ENCODE results near the gene ARSD.
"Not testable (repeated sequence)": the region's sequence is repeated elsewhere in the genome, so short reads cannot be mapped to it uniquely, and the experiment has no call there.

Gene ARSD

GRCh38 chrX:2921193-2921592 is 7.9 kb downstream of the ARSD start:
- H3K4me1 ChIP-seq (ENCODE audit: insufficient read depth, low read length): no peaks in the 10 kb centered on the region
- H3K9me3 ChIP-seq (ENCODE audit: control insufficient read depth, insufficient read depth, low read length): no peaks in the 10 kb centered on the region
- H3K36me3 ChIP-seq (ENCODE audit: insufficient read depth, low read length): no peaks in the 10 kb centered on the region
- no peak overlapping the region for H3K9ac ChIP-seq (ENCODE audit: low read depth, low read length)

GRCh38 chrX:2917767-2918166 is 11.4 kb downstream of the ARSD start:
- no peak overlapping the region for H3K9ac ChIP-seq (ENCODE audit: low read depth, low read length)
- no peaks in the 10 kb centered on the region for H3K36me3 ChIP-seq (ENCODE audit: insufficient read depth, low read length)
- peaks cover 10% of the 10 kb centered on the region for H3K4me1 ChIP-seq (ENCODE audit: insufficient read depth, low read length)
- no peaks in the 10 kb centered on the region for H3K9me3 ChIP-seq (ENCODE audit: control insufficient read depth, insufficient read depth, low read length)

GRCh38 chrX:2913118-2913517 is 16.0 kb downstream of the ARSD start:
- Histone ChIP-seq H3K36me3 (ENCODE audit: insufficient read depth, low read length) (no peaks in the 10 kb centered on the region), H3K9me3 (ENCODE audit: control insufficient read depth, insufficient read depth, low read length) (no peaks in the 10 kb centered on the region), H3K9ac (ENCODE audit: low read depth, low read length) (no peak overlapping the region), H3K4me1 (ENCODE audit: insufficient read depth, low read length) (peaks cover 13% of the 10 kb centered on the region)

GRCh38 chrX:2910109-2910508 is 19.0 kb downstream of the ARSD start:
- peaks cover 13% of the 10 kb centered on the region for H3K4me1 ChIP-seq (ENCODE audit: insufficient read depth, low read length)
- no peak overlapping the region for H3K9ac ChIP-seq (ENCODE audit: low read depth, low read length)
- H3K9me3 ChIP-seq (ENCODE audit: control insufficient read depth, insufficient read depth, low read length): no peaks in the 10 kb centered on the region
- H3K36me3 ChIP-seq (ENCODE audit: insufficient read depth, low read length): no peaks in the 10 kb centered on the region

GRCh38 chrX:2908125-2908685 is 20.9 kb downstream of the ARSD start:
- H3K4me1 ChIP-seq (ENCODE audit: insufficient read depth, low read length): peaks cover 6% of the 10 kb centered on the region
- 0 out of 2 replicates have a peak, but pooled peaks cover 6% of the 10 kb centered on the region for H3K9me3 ChIP-seq (ENCODE audit: control insufficient read depth, insufficient read depth, low read length)
- H3K36me3 ChIP-seq (ENCODE audit: insufficient read depth, low read length): no peaks in the 10 kb centered on the region
- no peak overlapping the region for H3K9ac ChIP-seq (ENCODE audit: low read depth, low read length)

GRCh38 chrX:2907295-2907694 is 21.8 kb downstream of the ARSD start:
- Histone ChIP-seq H3K9me3 (ENCODE audit: control insufficient read depth, insufficient read depth, low read length) (0 out of 2 replicates have a peak, but pooled peaks cover 13% of the 10 kb centered on the region), H3K9ac (ENCODE audit: low read depth, low read length) (no peak overlapping the region), H3K4me1 (ENCODE audit: insufficient read depth, low read length) (no peaks in the 10 kb centered on the region), H3K36me3 (ENCODE audit: insufficient read depth, low read length) (no peaks in the 10 kb centered on the region)

GRCh38 chrX:2903366-2903765 is 25.8 kb downstream of the ARSD start:
- Histone ChIP-seq H3K9me3 (ENCODE audit: control insufficient read depth, insufficient read depth, low read length) (0 out of 2 replicates have a peak, but pooled peaks cover 13% of the 10 kb centered on the region), H3K36me3 (ENCODE audit: insufficient read depth, low read length) (no peaks in the 10 kb centered on the region), H3K9ac (ENCODE audit: low read depth, low read length) (no peak overlapping the region), H3K4me1 (ENCODE audit: insufficient read depth, low read length) (peaks cover 10% of the 10 kb centered on the region)

GRCh38 chrX:2902841-2903240 is 26.3 kb downstream of the ARSD start:
- 0 out of 2 replicates have a peak, but pooled peaks cover 13% of the 10 kb centered on the region for H3K9me3 ChIP-seq (ENCODE audit: control insufficient read depth, insufficient read depth, low read length)
- H3K4me1 ChIP-seq (ENCODE audit: insufficient read depth, low read length): peaks cover 13% of the 10 kb centered on the region
- no peak overlapping the region for H3K9ac ChIP-seq (ENCODE audit: low read depth, low read length)
- no peaks in the 10 kb centered on the region for H3K36me3 ChIP-seq (ENCODE audit: insufficient read depth, low read length)

- peaks cover 19% of the 10 kb centered on the region for H3K4me1 ChIP-seq (ENCODE audit: insufficient read depth, low read length)
- no peak overlapping the region for H3K9ac ChIP-seq (ENCODE audit: low read depth, low read length)
- 0 out of 2 replicates have a peak, but pooled peaks cover 13% of the 10 kb centered on the region for H3K9me3 ChIP-seq (ENCODE audit: control insufficient read depth, insufficient read depth, low read length)
- H3K36me3 ChIP-seq (ENCODE audit: insufficient read depth, low read length): no peaks in the 10 kb centered on the region
Observed at GRCh38 chrX:2901367-2902036, 27.6 kb downstream of the ARSD start.

- Histone ChIP-seq H3K9me3 (ENCODE audit: control insufficient read depth, insufficient read depth, low read length) (0 out of 2 replicates have a peak, but pooled peaks cover 13% of the 10 kb centered on the region), H3K4me1 (ENCODE audit: insufficient read depth, low read length) (peaks cover 25% of the 10 kb centered on the region), H3K36me3 (ENCODE audit: insufficient read depth, low read length) (no peaks in the 10 kb centered on the region), H3K9ac (ENCODE audit: low read depth, low read length) (peak overlapping the region; percentile 25; the same call in 1 of the 2 replicates)
Observed at GRCh38 chrX:2898846-2899512, 30.2 kb downstream of the ARSD start.

GRCh38 chrX:2897690-2898623 is 31.2 kb downstream of the ARSD start:
- H3K9me3 ChIP-seq (ENCODE audit: control insufficient read depth, insufficient read depth, low read length): not testable (repeated sequence)
- Histone ChIP-seq H3K4me1 (ENCODE audit: insufficient read depth, low read length) (peaks cover 25% of the 10 kb centered on the region), H3K9ac (ENCODE audit: low read depth, low read length) (peak overlapping the region; percentile 25; the same call in 1 of the 2 replicates)

GRCh38 chrX:2897311-2897689 is 31.8 kb downstream of the ARSD start:
- Histone ChIP-seq H3K9me3 (ENCODE audit: control insufficient read depth, insufficient read depth, low read length) (no peaks in the 10 kb centered on the region), H3K9ac (ENCODE audit: low read depth, low read length) (no peak overlapping the region), H3K36me3 (ENCODE audit: insufficient read depth, low read length) (no peaks in the 10 kb centered on the region), H3K4me1 (ENCODE audit: insufficient read depth, low read length) (peaks cover 25% of the 10 kb centered on the region)

More at GRCh38 chrX:2897690-2898623, 31.2 kb downstream of the ARSD start:
- not testable (repeated sequence) for H3K36me3 ChIP-seq (ENCODE audit: insufficient read depth, low read length)

GRCh38 chrX:2894885-2895292 is 34.2 kb downstream of the ARSD start:
- H3K4me1 ChIP-seq (ENCODE audit: insufficient read depth, low read length): peaks cover 35% of the 10 kb centered on the region
- no peaks in the 10 kb centered on the region for H3K9me3 ChIP-seq (ENCODE audit: control insufficient read depth, insufficient read depth, low read length)
- no peak overlapping the region for H3K9ac ChIP-seq (ENCODE audit: low read depth, low read length)
- H3K36me3 ChIP-seq (ENCODE audit: insufficient read depth, low read length): no peaks in the 10 kb centered on the region

- Histone ChIP-seq H3K9me3 (ENCODE audit: control insufficient read depth, insufficient read depth, low read length) (no peaks in the 10 kb centered on the region), H3K9ac (ENCODE audit: low read depth, low read length) (no peak overlapping the region), H3K4me1 (ENCODE audit: insufficient read depth, low read length) (peaks cover 28% of the 10 kb centered on the region), H3K36me3 (ENCODE audit: insufficient read depth, low read length) (no peaks in the 10 kb centered on the region)
Observed at GRCh38 chrX:2892816-2893215, 36.3 kb downstream of the ARSD start.
